ENCODE measurements around the gene KRT74.

The KRT74 gene

GRCh38 chr12:52555577-52555976 lies 18.1 kb downstream of the KRT74 start:
- TF ChIP-seq MAX (IDR thresholded peaks at IDR 0.05) (no peak), TEAD4 (IDR thresholded peaks at IDR 0.05) (no peak), EP300 (IDR thresholded peaks at IDR 0.05; ENCODE audit: borderline replicate concordance) (no peak), YY1 (IDR thresholded peaks at IDR 0.05; ENCODE audit: low read depth) (no peak), USF1 (IDR thresholded peaks at IDR 0.05) (no peak), REST (IDR thresholded peaks at IDR 0.05; ENCODE audit: low read depth) (no peak), RAD21 (IDR thresholded peaks at IDR 0.05; ENCODE audit: low read depth) (no peak), EGR1 (IDR thresholded peaks at IDR 0.05) (no peak)

GRCh38 chr12:52552681-52553195 lies 20.9 kb downstream of the KRT74 start, which contains the start of gene KRT71:
KRT71 (minus strand) TSS chr12:52553145; CDS start chr12:52553077, 68 bp downstream.
- TF ChIP-seq USF1 (IDR thresholded peaks at IDR 0.05) (no peak), ZBTB7A (IDR thresholded peaks at IDR 0.05; ENCODE audit: low read depth) (no peak), MAX (IDR thresholded peaks at IDR 0.05) (no peak), CEBPB (IDR thresholded peaks at IDR 0.05) (no peak), RAD21 (IDR thresholded peaks at IDR 0.05; ENCODE audit: low read depth) (no peak), EP300 (IDR thresholded peaks at IDR 0.05; ENCODE audit: borderline replicate concordance) (no peak), TEAD4 (IDR thresholded peaks at IDR 0.05) (no peak), NFIC (IDR thresholded peaks at IDR 0.05) (no peak), FOXM1 (IDR thresholded peaks at IDR 0.05; ENCODE audit: borderline replicate concordance, low read depth) (no peak), EGR1 (IDR thresholded peaks at IDR 0.05) (no peak), TCF12 (IDR thresholded peaks at IDR 0.05; ENCODE audit: low read depth) (no peak), REST (IDR thresholded peaks at IDR 0.05; ENCODE audit: low read depth) (no peak), TAF1 (IDR thresholded peaks at IDR 0.05; ENCODE audit: low read depth) (no peak)

GRCh38 chr12:52552055-52552454 lies 21.6 kb downstream of the KRT74 start:
- TF ChIP-seq TEAD4 (IDR thresholded peaks at IDR 0.05) = no peak
- TF ChIP-seq TCF12 (IDR thresholded peaks at IDR 0.05; ENCODE audit: low read depth) = no peak
- TF ChIP-seq TAF1 (IDR thresholded peaks at IDR 0.05; ENCODE audit: low read depth) = no peak
- TF ChIP-seq MAX (IDR thresholded peaks at IDR 0.05) = no peak
- no peak for TF ChIP-seq YY1 (IDR thresholded peaks at IDR 0.05; ENCODE audit: low read depth)

- no peak for TF ChIP-seq FOXM1 (IDR thresholded peaks at IDR 0.05; ENCODE audit: borderline replicate concordance, low read depth)
- TF ChIP-seq USF1 (IDR thresholded peaks at IDR 0.05) = peak; percentile 70
- no peak for TF ChIP-seq EP300 (IDR thresholded peaks at IDR 0.05; ENCODE audit: borderline replicate concordance)
- TF ChIP-seq REST (IDR thresholded peaks at IDR 0.05; ENCODE audit: low read depth) = peak; percentile 33; the same call in 1 of the 2 replicates
- TF ChIP-seq CEBPB (IDR thresholded peaks at IDR 0.05) = no peak
- TF ChIP-seq RAD21 (IDR thresholded peaks at IDR 0.05; ENCODE audit: low read depth) = 0 out of 2 replicates have a peak, but pooled peaks have one; percentile 1
- TF ChIP-seq MAX (IDR thresholded peaks at IDR 0.05) = no peak
- no peak for TF ChIP-seq TEAD4 (IDR thresholded peaks at IDR 0.05)
These were observed 22.3 kb downstream of the KRT74 start for GRCh38 chr12:52551216-52551865.
